ENCODE results near the gene SLC36A1.

Gene SLC36A1

DNA sequence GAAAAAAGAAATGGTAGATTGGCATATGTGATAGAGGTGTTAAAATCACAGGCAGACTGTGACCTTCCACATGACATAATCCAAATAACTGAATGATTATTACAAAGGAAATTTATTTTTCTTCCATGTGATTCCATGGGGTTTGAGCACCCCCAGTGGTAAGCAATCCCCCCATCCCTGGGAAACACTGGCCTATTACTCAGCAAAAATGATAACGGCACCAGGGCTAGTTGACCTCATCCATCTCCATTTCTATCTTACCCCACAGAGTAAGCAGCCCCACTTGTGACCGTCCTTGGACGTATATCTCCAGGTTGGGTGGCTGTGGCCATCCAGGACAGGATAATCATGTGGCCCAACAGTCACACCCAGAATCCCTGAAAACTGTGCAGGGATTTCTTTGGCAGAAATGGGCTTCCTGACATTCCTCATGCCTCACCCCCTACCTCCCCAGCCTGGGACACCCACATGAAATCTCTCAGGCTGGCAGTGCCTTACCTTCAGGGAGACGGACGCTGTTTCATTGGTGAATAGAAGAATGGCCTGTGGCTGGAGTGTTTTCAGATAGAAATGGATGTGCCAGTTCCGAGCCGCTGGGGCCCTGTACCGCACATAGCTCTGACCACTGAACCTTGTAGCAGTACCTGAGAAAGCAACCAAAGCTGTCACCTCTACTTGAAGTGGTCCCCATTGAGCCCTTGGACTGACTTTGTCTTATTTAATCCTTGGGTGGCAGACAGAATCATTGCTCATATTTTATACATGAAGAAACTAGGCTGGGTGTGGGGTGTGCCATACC lies 69.9 kb downstream of the SLC36A1 start:
- Histone ChIP-seq H2AK5ac (ENCODE audit: low read length, severe bottlenecking) (no peak overlapping the region), H3K27me3 (ENCODE audit: control insufficient read depth in 1 of 2, insufficient read depth in 1 of 2, low read length in 2 of 2) (no peaks in the 10 kb centered on the region), H2BK12ac (ENCODE audit: low read length in 2 of 2) (no peak overlapping the region), H3K14ac (ENCODE audit: low read length in 2 of 2) (no peak overlapping the region), H4K8ac (ENCODE audit: low read length) (no peak overlapping the region), H3K4me2 (ENCODE audit: low read length, poor library complexity, severe bottlenecking) (no peak overlapping the region), H2AFZ (ENCODE audit: low read depth, low read length) (no peak overlapping the region), H3K23ac (ENCODE audit: low read length in 2 of 2) (no peak overlapping the region), H4K91ac (ENCODE audit: low read length) (no peak overlapping the region), H3K9me3 (ENCODE audit: control insufficient read depth, low read length) (no peaks in the 10 kb centered on the region), H3K18ac (ENCODE audit: low read depth in 1 of 2, low read length in 2 of 2) (no peak overlapping the region), H2BK120ac (ENCODE audit: low read depth, low read length) (no peak overlapping the region), H3K79me1 (replicated peaks; ENCODE audit: low read length, poor library complexity, severe bottlenecking) (no peaks in the 10 kb centered on the region), H2BK5ac (ENCODE audit: low read depth, low read length, poor library complexity, severe bottlenecking) (no peak overlapping the region), H3K9ac (ENCODE audit: low read length) (no peak overlapping the region), H3K4ac (ENCODE audit: low read depth in 1 of 2, low read length in 2 of 2) (no peak overlapping the region), H3K27ac (ENCODE audit: low read length, poor library complexity, severe bottlenecking) (no peak overlapping the region), H3K4me3 (ENCODE audit: insufficient read depth in 1 of 2, low read depth in 1 of 2, low read length in 2 of 2) (no peak overlapping the region), H3K36me3 (ENCODE audit: control insufficient read depth in 1 of 2, insufficient read depth in 2 of 2, low read depth in 1 of 2, low read length in 2 of 2) (peaks cover under 1 to 5% of the 10 kb centered on the region in 2 experiments), H3K4me1 (ENCODE audit: control insufficient read depth, insufficient read depth, low read depth, low read length) (no peaks in the 10 kb centered on the region), H2BK15ac (ENCODE audit: low read depth, poor library complexity, severe bottlenecking) (no peak overlapping the region)
- DNase-seq: no peak
- 84% methylated on average over 8 of the region's 8 CpGs for WGBS

DNA sequence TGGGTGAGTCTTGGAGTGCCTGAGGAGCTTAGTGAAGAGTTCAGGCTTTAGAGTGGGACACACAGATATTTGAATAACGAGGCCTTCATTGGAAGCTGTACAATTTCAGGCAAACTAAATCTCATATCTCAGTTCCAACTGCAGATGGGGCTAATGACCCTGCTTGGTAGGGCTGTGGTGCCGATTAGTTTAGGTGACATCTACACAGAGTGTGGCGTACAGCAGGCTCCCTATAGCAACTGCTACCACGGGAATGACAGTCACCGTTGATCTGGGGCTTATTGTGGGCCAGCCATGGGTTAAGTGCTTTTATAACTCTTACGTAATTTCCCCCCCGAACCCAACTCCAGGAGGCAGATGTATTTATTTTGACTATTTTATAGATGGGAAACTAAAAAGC lies 72.9 kb downstream of the SLC36A1 start:
- no peak overlapping the region for H3K18ac ChIP-seq (ENCODE audit: low read depth in 1 of 2, low read length in 2 of 2)
- no peak overlapping the region for H2BK5ac ChIP-seq (ENCODE audit: low read depth, low read length, poor library complexity, severe bottlenecking)
- no peak overlapping the region for H3K4ac ChIP-seq (ENCODE audit: low read depth in 1 of 2, low read length in 2 of 2)
- H2BK12ac ChIP-seq (ENCODE audit: low read length in 2 of 2): no peak overlapping the region
- H3K4me2 ChIP-seq (ENCODE audit: low read length, poor library complexity, severe bottlenecking): no peak overlapping the region
- WGBS: 81% methylated on average over 5 of the region's 7 CpGs
- no peak overlapping the region for H3K4me3 ChIP-seq (ENCODE audit: insufficient read depth in 1 of 2, low read depth in 1 of 2, low read length in 2 of 2)
- H4K91ac ChIP-seq (ENCODE audit: low read length): no peak overlapping the region
- H3K4me1 ChIP-seq (ENCODE audit: control insufficient read depth, insufficient read depth, low read depth, low read length): no peaks in the 10 kb centered on the region
- H2AK5ac ChIP-seq (ENCODE audit: low read length, severe bottlenecking): no peak overlapping the region
- no peak overlapping the region for H2AFZ ChIP-seq (ENCODE audit: low read depth, low read length)
- no peak overlapping the region for H4K8ac ChIP-seq (ENCODE audit: low read length)
- DNase-seq: no peak
- H3K9me3 ChIP-seq (ENCODE audit: control insufficient read depth, low read length): no peaks in the 10 kb centered on the region
- no peak overlapping the region for H2BK15ac ChIP-seq (ENCODE audit: low read depth, poor library complexity, severe bottlenecking)
- H3K27me3 ChIP-seq (ENCODE audit: control insufficient read depth in 1 of 2, insufficient read depth in 1 of 2, low read length in 2 of 2): no peaks in the 10 kb centered on the region
- no peak overlapping the region for H3K27ac ChIP-seq (ENCODE audit: low read length, poor library complexity, severe bottlenecking)
- H3K9ac ChIP-seq (ENCODE audit: low read length): no peak overlapping the region
- no peaks in the 10 kb centered on the region for H3K79me1 ChIP-seq (replicated peaks; ENCODE audit: low read length, poor library complexity, severe bottlenecking)
- H2BK120ac ChIP-seq (ENCODE audit: low read depth, low read length): no peak overlapping the region
- no peaks in the 10 kb centered on the region for H3K36me3 ChIP-seq (ENCODE audit: control insufficient read depth in 1 of 2, insufficient read depth in 2 of 2, low read depth in 1 of 2, low read length in 2 of 2)
- no peak overlapping the region for H3K23ac ChIP-seq (ENCODE audit: low read length in 2 of 2)
- H3K14ac ChIP-seq (ENCODE audit: low read length in 2 of 2): no peak overlapping the region

DNA sequence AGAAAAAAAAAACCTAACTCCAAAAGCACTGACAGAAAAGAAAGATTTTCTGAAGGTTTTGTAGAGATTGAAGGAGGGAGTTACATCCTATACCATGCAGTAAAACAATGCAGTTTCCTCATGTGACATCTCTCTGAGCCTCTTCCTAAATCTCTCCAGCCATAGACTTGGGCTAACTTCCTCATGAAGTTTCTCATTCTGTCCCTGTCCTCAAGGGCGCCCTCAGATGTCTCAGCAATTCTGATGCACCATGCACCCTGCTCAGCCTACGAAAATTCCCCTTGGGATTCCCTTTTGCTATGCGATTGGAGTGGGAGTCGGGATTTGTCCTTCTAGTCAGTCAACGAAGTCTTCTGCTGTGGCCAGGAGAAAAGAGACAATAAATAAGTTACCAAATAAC lies 74.8 kb downstream of the SLC36A1 start:
- Histone ChIP-seq H2BK120ac (ENCODE audit: low read depth, low read length) (no peak overlapping the region), H3K4me1 (ENCODE audit: control insufficient read depth, insufficient read depth, low read depth, low read length) (no peaks in the 10 kb centered on the region), H2AFZ (ENCODE audit: low read depth, low read length) (no peak overlapping the region), H2BK12ac (ENCODE audit: low read length in 2 of 2) (no peak overlapping the region), H4K91ac (ENCODE audit: low read length) (no peak overlapping the region), H3K23ac (ENCODE audit: low read length in 2 of 2) (no peak overlapping the region), H3K4ac (ENCODE audit: low read depth in 1 of 2, low read length in 2 of 2) (no peak overlapping the region), H3K79me1 (replicated peaks; ENCODE audit: low read length, poor library complexity, severe bottlenecking) (no peaks in the 10 kb centered on the region), H3K9me3 (ENCODE audit: control insufficient read depth, low read length) (no peaks in the 10 kb centered on the region), H3K18ac (ENCODE audit: low read depth in 1 of 2, low read length in 2 of 2) (no peak overlapping the region), H2BK5ac (ENCODE audit: low read depth, low read length, poor library complexity, severe bottlenecking) (no peak overlapping the region), H3K36me3 (ENCODE audit: control insufficient read depth in 1 of 2, insufficient read depth in 2 of 2, low read depth in 1 of 2, low read length in 2 of 2) (no peaks in the 10 kb centered on the region), H2BK15ac (ENCODE audit: low read depth, poor library complexity, severe bottlenecking) (no peak overlapping the region), H2AK5ac (ENCODE audit: low read length, severe bottlenecking) (no peak overlapping the region), H3K4me2 (ENCODE audit: low read length, poor library complexity, severe bottlenecking) (no peak overlapping the region), H3K27ac (ENCODE audit: low read length, poor library complexity, severe bottlenecking) (no peak overlapping the region), H3K14ac (ENCODE audit: low read length in 2 of 2) (no peak overlapping the region), H3K9ac (ENCODE audit: low read length) (no peak overlapping the region), H3K27me3 (ENCODE audit: control insufficient read depth in 1 of 2, insufficient read depth in 1 of 2, low read length in 2 of 2) (no peaks in the 10 kb centered on the region), H4K8ac (ENCODE audit: low read length) (no peak overlapping the region), H3K4me3 (ENCODE audit: insufficient read depth in 1 of 2, low read depth in 1 of 2, low read length in 2 of 2) (no peak overlapping the region)
- 69% methylated on average over 5 of the region's 5 CpGs for WGBS
- DNase-seq: no peak

DNA sequence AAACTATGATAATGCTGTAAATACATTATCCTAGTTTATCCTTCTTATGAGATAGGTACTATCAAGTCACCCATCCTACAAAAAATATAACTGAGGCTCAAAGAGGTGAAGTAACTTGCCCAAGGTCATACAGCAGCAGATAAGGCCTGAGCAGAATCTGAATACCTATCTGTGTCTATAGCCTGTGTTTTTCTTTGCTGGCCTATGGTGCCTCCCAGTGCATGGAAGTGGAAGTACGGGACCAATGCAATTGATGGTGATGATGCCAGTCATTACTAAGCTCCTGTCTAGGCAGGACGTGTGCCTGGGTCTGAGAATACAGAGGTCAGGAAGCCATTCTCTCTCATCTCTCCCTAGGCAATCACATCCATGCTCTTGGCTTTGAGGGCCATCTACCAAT lies 75.9 kb downstream of the SLC36A1 start:
- H3K23ac ChIP-seq (ENCODE audit: low read length in 2 of 2): no peak overlapping the region
- H3K18ac ChIP-seq (ENCODE audit: low read depth in 1 of 2, low read length in 2 of 2): no peak overlapping the region
- H3K9me3 ChIP-seq (ENCODE audit: control insufficient read depth, low read length): no peaks in the 10 kb centered on the region
- no peak overlapping the region for H2AFZ ChIP-seq (ENCODE audit: low read depth, low read length)
- no peak overlapping the region for H4K91ac ChIP-seq (ENCODE audit: low read length)
- no peak overlapping the region for H2BK120ac ChIP-seq (ENCODE audit: low read depth, low read length)
- H4K8ac ChIP-seq (ENCODE audit: low read length): no peak overlapping the region
- WGBS: 30% methylated on average over 1 of the region's 2 CpGs
- H3K27ac ChIP-seq (ENCODE audit: low read length, poor library complexity, severe bottlenecking): no peak overlapping the region
- no peaks in the 10 kb centered on the region for H3K79me1 ChIP-seq (replicated peaks; ENCODE audit: low read length, poor library complexity, severe bottlenecking)
- H3K4me3 ChIP-seq (ENCODE audit: insufficient read depth in 1 of 2, low read depth in 1 of 2, low read length in 2 of 2): no peak overlapping the region
- peak; percentile 39 for DNase-seq
- no peak overlapping the region for H3K14ac ChIP-seq (ENCODE audit: low read length in 2 of 2)
- H3K36me3 ChIP-seq (ENCODE audit: control insufficient read depth in 1 of 2, insufficient read depth in 2 of 2, low read depth in 1 of 2, low read length in 2 of 2): no peaks in the 10 kb centered on the region
- H2AK5ac ChIP-seq (ENCODE audit: low read length, severe bottlenecking): no peak overlapping the region
- no peak overlapping the region for H3K4ac ChIP-seq (ENCODE audit: low read depth in 1 of 2, low read length in 2 of 2)
- H3K4me1 ChIP-seq (ENCODE audit: control insufficient read depth, insufficient read depth, low read depth, low read length): peaks cover 4% of the 10 kb centered on the region
- H2BK15ac ChIP-seq (ENCODE audit: low read depth, poor library complexity, severe bottlenecking): no peak overlapping the region
- H2BK12ac ChIP-seq (ENCODE audit: low read length in 2 of 2): no peak overlapping the region
- no peak overlapping the region for H2BK5ac ChIP-seq (ENCODE audit: low read depth, low read length, poor library complexity, severe bottlenecking)
- H3K9ac ChIP-seq (ENCODE audit: low read length): no peak overlapping the region
- no peak overlapping the region for H3K4me2 ChIP-seq (ENCODE audit: low read length, poor library complexity, severe bottlenecking)
- no peaks in the 10 kb centered on the region for H3K27me3 ChIP-seq (ENCODE audit: control insufficient read depth in 1 of 2, insufficient read depth in 1 of 2, low read length in 2 of 2)
